Sigmoid colon (tissue), 7 donors: ENCODE results near the gene ABCA10. TPM values are rescaled to one million over a fixed set of nuclear protein-coding genes. Genes with fewer than 3 reads are reported as not detected.

Experiments
- DNase-seq: peaks from one replicate; pipeline ENCODE4 v3.0.0-alpha.2; 2019
- H3K27ac ChIP-seq, 4 donors: fragments of 200-600 bp; sonication (generic); one replicate each; pipeline ENCODE4 v1.5.1; 2016 to 2019; ENCODE audit warnings: mild to moderate bottlenecking in 1 of 4
- H3K27me3 ChIP-seq, 3 donors: fragments of 200-600 bp; sonication (generic); one replicate each; pipeline ENCODE4 v1.5.1; 2019; ENCODE audit warnings: mild to moderate bottlenecking in 1 of 3
- H3K36me3 ChIP-seq, 4 donors: fragments of 200-600 bp; sonication (generic); one replicate each; pipeline ENCODE4 v1.5.1; 2016 to 2019
- H3K4me1 ChIP-seq, 4 donors: fragments of 200-600 bp; sonication (generic); one replicate each; pipeline ENCODE4 v1.5.1; 2017 to 2019
- H3K4me3 ChIP-seq, 4 donors: fragments of 200-600 bp; sonication (generic); one replicate each; pipeline ENCODE4 v1.5.1; 2017 to 2019; ENCODE audit warnings: mild to moderate bottlenecking in 2 of 4, moderate library complexity in 1 of 4
- H3K9me3 ChIP-seq, 4 donors: fragments of 200-600 bp in 3 of 4; sonication (generic) in 3 of 4; one replicate each; pipeline versions ENCODE4 v1.5.1 to v1.6.1; 2013 to 2019
- CTCF ChIP-seq, 4 experiments: fragments of 450-650 bp in 3 of 4; fragments of 200-600 bp in 1 of 4; IDR thresholded peaks; one replicate each; pipeline ENCODE4 v1.5.1; 2016 to 2019; ENCODE audit warnings: antibody characterized with exemption in 4 of 4, mild to moderate bottlenecking in 3 of 4, moderate library complexity in 2 of 4
- EP300 ChIP-seq, 4 donors: sonication (generic); formaldehyde crosslinking; IDR thresholded peaks; one replicate each; pipeline ENCODE4 v1.6.1; 2017; ENCODE audit warnings: antibody characterized with exemption in 4 of 4
- POLR2A ChIP-seq, 2 donors: fragments of 450-650 bp; IDR thresholded peaks; one replicate each; pipeline ENCODE4 v1.6.1; 2016; ENCODE audit warnings: antibody characterized with exemption in 2 of 2, mild to moderate bottlenecking in 2 of 2, moderate library complexity in 2 of 2
- POLR2AphosphoS5 ChIP-seq, 4 donors: sonication (generic); formaldehyde crosslinking; IDR thresholded peaks; one replicate each; pipeline ENCODE4 v1.6.1; 2017; ENCODE audit warnings: antibody characterized with exemption in 4 of 4
- WGBS, 2 donors: extraction: QIAGEN DNeasy Blood & Tissue Kit; methylation state at CpG; one replicate each; pipeline ENCODE4 v1.1.7; 2013; 5-methylcytosine and 5-hydroxymethylcytosine counted together
- intact Hi-C: fragments of 100-400 bp; cut with DNase I; formaldehyde crosslinking; loops from one replicate; pipeline ENCODE4 v1.15.1; 2023
- polyA plus RNA-seq, 3 donors: library from polyadenylated mRNA; stranded (reverse); fragments of 200-250 nt; gene quantifications; one replicate each; pipeline ENCODE4 v1.2.3, GENCODE V29; 2013
- total RNA-seq, 4 donors: library from RNA; depleted of rRNA; stranded (reverse); fragments of >200 nt; gene quantifications; one replicate each; pipeline ENCODE4 v1.1.0, GENCODE V29; 2016
- donor health status: healthy with polysubstance abuse.
- donor health status: Bipolar disorder and iron deficiency.
- donor health status: healthy.

Gene ABCA10
- total and polyA plus RNA-seq, 7 donors, result 0.46 to 12.0 (median 1.9) TPM

DNA sequence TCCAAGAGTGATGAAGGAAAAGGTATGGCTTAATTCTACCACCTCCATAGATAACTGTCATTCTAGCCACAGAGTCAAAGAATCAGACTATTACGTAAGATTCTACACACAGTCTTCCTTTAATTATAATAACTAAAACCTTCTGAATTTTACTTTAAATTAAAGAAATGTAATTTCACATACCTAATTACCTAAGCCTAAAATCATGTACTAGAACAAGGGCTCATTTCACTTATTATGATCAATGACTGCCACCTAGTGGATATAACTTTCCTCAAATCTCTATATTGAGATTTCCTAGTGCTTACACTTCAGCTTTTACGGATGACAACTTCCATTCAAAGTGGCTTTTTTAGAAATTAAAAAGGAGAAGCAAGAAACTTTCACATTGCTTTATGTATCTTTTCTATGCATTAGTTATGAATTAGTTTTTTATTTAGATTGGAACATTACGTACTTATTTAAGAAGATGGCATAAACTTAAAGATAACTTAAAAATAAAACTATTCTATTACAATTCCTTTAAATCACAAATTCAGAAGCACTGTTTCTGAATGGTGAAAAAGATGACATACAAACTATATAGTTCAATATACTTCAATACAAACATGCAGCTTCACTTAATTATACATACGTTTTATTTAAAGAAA is 18.2 kb upstream of the ABCA10 start:
- 68 to 76% methylated on average over 4 of the region's 4 CpGs for WGBS, 2 donors
- no peak for DNase-seq

GRCh38 chr17:69246202-69246601 is 17.6 kb upstream of the ABCA10 start:
- WGBS, 2 donors, result 69 to 83% methylated on average over 1 of the region's 1 CpG
- intact Hi-C loops, result no loop called here
- Histone ChIP-seq H3K9me3 (no peaks in the 10 kb centered on the region), H3K27me3 (no peaks in the 10 kb centered on the region), H3K36me3 (peaks cover 0 to 13% (median 0%) of the 10 kb centered on the region in 4 donors), H3K4me3 (no peak overlapping the region), H3K27ac (no peak overlapping the region), H3K4me1 (no peaks in the 10 kb centered on the region)
- no peak for DNase-seq
- TF ChIP-seq CTCF (IDR thresholded peaks at IDR 0.05) (no peak), EP300 (IDR thresholded peaks at IDR 0.05) (no peak), POLR2A (IDR thresholded peaks at IDR 0.05) (no peak), POLR2AphosphoS5 (IDR thresholded peaks at IDR 0.05) (no peak)

More for the DNA sequence above, 18.2 kb upstream of the ABCA10 start:
- intact Hi-C loops, result no loop called here
- TF ChIP-seq CTCF (IDR thresholded peaks at IDR 0.05), result peak in 3 of 4 experiments; percentile 7 to 54 (median 43)
- no peak for TF ChIP-seq EP300 (IDR thresholded peaks at IDR 0.05)
- Histone ChIP-seq H3K4me1 (no peaks in the 10 kb centered on the region), H3K9me3 (no peaks in the 10 kb centered on the region), H3K4me3 (no peak overlapping the region), H3K36me3 (peaks cover 0 to 16% (median 0%) of the 10 kb centered on the region in 4 donors), H3K27ac (no peak overlapping the region), H3K27me3 (no peaks in the 10 kb centered on the region)

- Histone ChIP-seq H3K4me1 (no peaks in the 10 kb centered on the region), H3K27ac (no peak overlapping the region), H3K9me3 (no peaks in the 10 kb centered on the region), H3K27me3 (no peaks in the 10 kb centered on the region), H3K36me3 (peaks cover 0 to 13% (median 0%) of the 10 kb centered on the region in 4 donors), H3K4me3 (no peak overlapping the region)
- no peak for DNase-seq
- WGBS, 2 donors, result 64 to 68% methylated on average over 2 of the region's 2 CpGs
- intact Hi-C loops, result no loop called here
- TF ChIP-seq POLR2A (IDR thresholded peaks at IDR 0.05) (no peak), POLR2AphosphoS5 (IDR thresholded peaks at IDR 0.05) (no peak), CTCF (IDR thresholded peaks at IDR 0.05) (no peak), EP300 (IDR thresholded peaks at IDR 0.05) (no peak)
Measured at GRCh38 chr17:69245617-69246016, 17.0 kb upstream of the ABCA10 start.

DNA sequence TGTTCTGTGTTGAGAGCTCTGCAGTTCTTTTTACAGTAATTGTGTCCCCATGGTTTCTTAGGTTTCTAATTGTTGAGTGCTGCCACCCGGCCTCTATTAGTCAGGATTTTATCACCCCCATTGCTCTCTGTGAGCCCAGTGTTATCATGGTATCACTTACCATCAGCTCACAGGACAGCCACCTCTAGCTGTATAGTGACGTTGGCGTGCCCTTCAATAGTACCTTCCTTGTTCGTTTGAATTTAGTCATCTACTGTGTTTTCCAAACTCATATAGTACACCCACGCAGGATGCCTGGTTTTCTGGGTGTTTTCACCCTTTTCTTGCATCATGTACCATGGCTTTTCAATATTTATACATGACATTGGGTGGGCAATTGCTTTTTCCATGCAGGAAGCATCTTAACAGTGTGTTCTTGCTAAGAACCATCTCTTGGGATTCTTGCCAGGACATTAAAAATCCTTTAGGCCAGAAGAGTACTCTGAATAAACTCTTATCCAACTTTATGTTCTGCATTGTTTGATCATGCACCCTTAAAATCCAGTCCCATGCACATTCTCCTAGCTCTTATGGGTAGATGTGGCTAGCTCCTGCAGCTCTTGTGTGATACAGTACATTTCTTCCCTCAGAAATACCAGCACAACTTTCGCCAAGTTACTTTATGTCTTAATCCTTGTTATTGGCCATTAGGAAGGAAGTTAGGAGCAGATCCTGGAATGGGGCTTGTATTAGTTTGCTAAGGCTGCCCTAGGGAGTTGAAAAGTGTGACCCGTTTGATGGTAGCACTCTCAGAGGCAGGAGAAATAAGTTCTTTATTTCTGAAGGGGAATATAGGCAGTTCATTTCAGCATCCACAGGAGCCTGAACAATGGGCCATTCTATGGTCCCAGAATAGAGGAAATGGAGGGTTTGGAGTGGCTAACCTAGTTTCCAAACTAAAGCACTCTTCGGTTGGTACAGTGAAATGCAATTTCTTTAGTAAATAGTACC is 11.3 kb upstream of the ABCA10 start:
- intact Hi-C loops, result loop anchor here (10.0 kb wide), 1 partner anchor 175 kb away; the partner anchor contains the start of gene ABCA9
- WGBS, 2 donors, result 89 to 94% methylated on average over 8 of the region's 8 CpGs

More for the DNA sequence above, 11.3 kb upstream of the ABCA10 start:
- no peak for DNase-seq
- TF ChIP-seq CTCF (IDR thresholded peaks at IDR 0.05) (no peak), POLR2AphosphoS5 (IDR thresholded peaks at IDR 0.05) (no peak), POLR2A (IDR thresholded peaks at IDR 0.05) (no peak), EP300 (IDR thresholded peaks at IDR 0.05) (no peak)
- H3K9me3 ChIP-seq, result no peaks in the 10 kb centered on the region
- H3K36me3 ChIP-seq, result no peaks in the 10 kb centered on the region
- peaks cover 0 to 4% (median 0%) of the 10 kb centered on the region in 4 donors for H3K4me1 ChIP-seq
- H3K27ac ChIP-seq, result no peak overlapping the region
- no peak overlapping the region for H3K4me3 ChIP-seq
- H3K27me3 ChIP-seq, result no peaks in the 10 kb centered on the region
